Adrenal gland (tissue), 12 donors: ENCODE data around the gene CRYBB1. TPM values are rescaled to one million over a fixed set of nuclear protein-coding genes. Genes with fewer than 3 reads are reported as not detected.

Experiments
- DNase-seq, 7 donors: peaks; one replicate each; pipeline ENCODE4 v3.0.0-alpha.2; 2019 to 2020
- H3K27ac ChIP-seq, 5 donors: fragments of 200-600 bp; sonication (generic) in 4 of 5; 1 replicate in 3 of 5; 2 replicates in 2 of 5; pipeline versions ENCODE4 v1.5.1 to v1.8.0; 2016 to 2020; ENCODE audit warnings: mild to moderate bottlenecking in 1 of 5
- H3K27me3 ChIP-seq: fragments of 200-600 bp; 2 replicates; pipeline ENCODE4 v1.8.0; 2021
- H3K36me3 ChIP-seq, 2 donors: fragments of 200-600 bp; replicated peaks in 1 of 2; 1 replicate in 1 of 2; 2 replicates in 1 of 2; pipeline versions ENCODE4 v1.5.1 to v1.8.0; 2018 to 2022
- H3K4me1 ChIP-seq, 2 donors: fragments of 200-600 bp; replicated peaks in 1 of 2; 1 replicate in 1 of 2; 2 replicates in 1 of 2; pipeline versions ENCODE4 v1.5.1 to v1.8.0; 2018 to 2021
- H3K4me3 ChIP-seq, 4 donors: fragments of 200-600 bp; sonication (generic) in 3 of 4; one replicate each; pipeline ENCODE4 v1.5.1; 2016 to 2018
- H3K9me3 ChIP-seq, 3 donors: fragments of 200-600 bp; sonication (generic) in 1 of 3; replicated peaks in 1 of 3; 1 replicate in 2 of 3; 2 replicates in 1 of 3; pipeline versions ENCODE4 v1.5.1 to v1.8.0; 2016 to 2021
- POLR2A ChIP-seq, 2 donors: fragments of 450-650 bp; IDR thresholded peaks; one replicate each; pipeline ENCODE4 v1.6.1; 2017; ENCODE audit warnings: antibody characterized with exemption in 2 of 2, mild to moderate bottlenecking in 2 of 2, moderate library complexity in 1 of 2
- WGBS, 4 donors: extraction: QIAGEN DNeasy Blood & Tissue Kit in 2 of 4; methylation state at CpG; one replicate each; pipeline versions ENCODE4 v1.1.5 to v1.1.7; 2013 to 2017; 5-methylcytosine and 5-hydroxymethylcytosine counted together
- intact Hi-C, 2 donors: fragments of 100-400 bp; cut with DNase I; formaldehyde crosslinking; loops; one replicate each; pipeline versions ENCODE4 v1.14.1 to v1.15.0; 2022 to 2023
- polyA plus RNA-seq, 3 donors: library from polyadenylated mRNA; stranded (reverse); fragments of 200-250 nt in 2 of 3; fragments of 350-450 nt in 1 of 3; fragmentation: Illumina TruSeq in 1 of 3; extraction: RNeasy Lipid Tissue Mini Kit (QIAGEN cat#74804) in 1 of 3; gene quantifications; one replicate each; pipeline ENCODE4 v1.2.3, GENCODE V29; 2013 to 2014
- total RNA-seq, 9 donors: library from RNA; depleted of rRNA in 4 of 9; stranded (reverse); fragments of >200 nt in 4 of 9; fragments of 120-200 nt in 1 of 9; fragmentation: NEBNext Ultra II Directional in 1 of 9; extraction: Animal tissue kit (Norgen Biotek cat#: 25700) in 1 of 9; gene quantifications; one replicate each; pipeline versions ENCODE4 v1.1.0 to v1.2.4, GENCODE V29; 2013 to 2023
- TF ChIP-seq, protein P1 (sequence below), 6 experiments: fragments of 450-650 bp in 4 of 6; fragments of 200-600 bp in 2 of 6; sonication (generic) in 1 of 6; IDR thresholded peaks; 1 replicate in 5 of 6; 2 replicates in 1 of 6; pipeline versions ENCODE4 v1.5.1 to v1.8.0; 2016 to 2021; ENCODE audit warnings: antibody characterized with exemption in 6 of 6, mild to moderate bottlenecking in 2 of 6, moderate library complexity in 1 of 6
- donor health status: healthy with polysubstance abuse.
- donor health status: Bipolar disorder and iron deficiency.
- donor health status: DM: yes; HTN: yes; CAD: no.
- donor health status: DM: no; HTN: no; CAD: no.
- donor health status: DM: no; HTN: no; CAD: no.
- donor health status: DM: yes; HTN: yes; CAD: no.

CRYBB1 gene
- total and polyA plus RNA-seq, 12 donors, result 0.39 to 2.6 (median 1.6) TPM

DNA sequence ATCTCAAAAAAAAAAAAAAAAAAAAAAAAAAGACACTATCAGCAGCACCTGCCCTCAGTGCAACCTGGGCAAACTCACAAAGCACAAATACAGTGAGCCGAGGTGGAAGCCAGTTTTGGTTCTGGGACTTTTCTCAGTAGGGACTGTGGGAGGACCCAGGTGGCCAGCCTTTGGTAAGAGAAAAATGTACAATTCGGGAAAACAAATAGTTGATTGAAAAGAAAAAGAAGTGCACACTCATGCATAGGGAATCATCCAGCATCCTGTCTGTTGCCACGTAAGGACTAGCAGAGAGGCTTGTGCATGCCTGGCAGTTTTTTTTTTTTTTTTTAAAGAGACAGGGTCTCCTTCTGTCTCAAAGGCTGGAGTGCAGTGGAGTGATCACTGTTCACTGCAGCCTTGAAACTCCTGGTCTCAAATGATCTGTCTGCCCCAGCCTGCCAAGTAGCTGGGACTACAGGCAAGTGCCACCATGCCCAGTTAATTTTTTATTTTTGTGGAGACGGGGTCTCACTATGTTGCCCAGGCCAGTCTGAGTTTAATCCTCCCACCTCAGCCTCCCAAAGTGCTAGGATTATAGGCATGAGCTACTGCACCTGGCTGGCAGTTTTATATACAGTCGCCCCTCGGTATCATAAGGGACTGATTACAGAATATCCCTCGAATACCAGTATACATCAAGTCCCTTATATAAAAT, 64.6 kb downstream of the CRYBB1 start:
- Histone ChIP-seq H3K27me3 (no peaks in the 10 kb centered on the region), H3K4me1 (peaks cover 37 to 44% of the 10 kb centered on the region in 2 donors), H3K4me3 (no peak overlapping the region), H3K9me3 (no peaks in the 10 kb centered on the region), H3K36me3 (no peaks in the 10 kb centered on the region), H3K27ac (no peak overlapping the region)
- 52 to 58% (median 56%) methylated on average over 7 of the region's 7 CpGs for WGBS, 4 donors
- TF ChIP-seq, protein P1, sequence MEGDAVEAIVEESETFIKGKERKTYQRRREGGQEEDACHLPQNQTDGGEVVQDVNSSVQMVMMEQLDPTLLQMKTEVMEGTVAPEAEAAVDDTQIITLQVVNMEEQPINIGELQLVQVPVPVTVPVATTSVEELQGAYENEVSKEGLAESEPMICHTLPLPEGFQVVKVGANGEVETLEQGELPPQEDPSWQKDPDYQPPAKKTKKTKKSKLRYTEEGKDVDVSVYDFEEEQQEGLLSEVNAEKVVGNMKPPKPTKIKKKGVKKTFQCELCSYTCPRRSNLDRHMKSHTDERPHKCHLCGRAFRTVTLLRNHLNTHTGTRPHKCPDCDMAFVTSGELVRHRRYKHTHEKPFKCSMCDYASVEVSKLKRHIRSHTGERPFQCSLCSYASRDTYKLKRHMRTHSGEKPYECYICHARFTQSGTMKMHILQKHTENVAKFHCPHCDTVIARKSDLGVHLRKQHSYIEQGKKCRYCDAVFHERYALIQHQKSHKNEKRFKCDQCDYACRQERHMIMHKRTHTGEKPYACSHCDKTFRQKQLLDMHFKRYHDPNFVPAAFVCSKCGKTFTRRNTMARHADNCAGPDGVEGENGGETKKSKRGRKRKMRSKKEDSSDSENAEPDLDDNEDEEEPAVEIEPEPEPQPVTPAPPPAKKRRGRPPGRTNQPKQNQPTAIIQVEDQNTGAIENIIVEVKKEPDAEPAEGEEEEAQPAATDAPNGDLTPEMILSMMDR (IDR thresholded peaks at IDR 0.05), result no peak
- no peak for TF ChIP-seq POLR2A (IDR thresholded peaks at IDR 0.05)
- peak in 2 of 7 donors; percentile 33 to 44 for DNase-seq
- intact Hi-C loops, result no loop called here

DNA sequence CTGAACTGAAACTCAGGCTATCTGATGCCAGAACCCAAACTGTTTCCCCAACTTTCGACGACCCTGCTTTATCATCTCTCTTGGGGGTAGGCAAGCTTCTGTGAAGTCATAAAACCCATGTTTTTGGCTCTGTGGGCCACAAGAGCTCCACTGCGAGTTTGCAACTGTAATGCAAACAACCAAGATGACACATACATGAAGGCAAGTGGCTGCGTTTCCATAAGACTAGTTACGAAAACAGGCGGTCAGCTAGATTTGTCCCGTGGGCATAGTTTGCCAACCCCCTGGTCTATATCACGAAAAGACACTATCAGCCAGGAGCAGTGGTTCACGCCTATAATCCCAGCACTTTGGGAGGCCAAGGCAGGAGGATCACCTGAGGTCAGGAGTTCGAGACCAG, 65.4 kb downstream of the CRYBB1 start:
- no peaks in the 10 kb centered on the region for H3K27me3 ChIP-seq
- DNase-seq, result no peak
- peaks cover 34 to 40% of the 10 kb centered on the region in 2 donors for H3K4me1 ChIP-seq
- H3K27ac ChIP-seq, result no peak overlapping the region
- intact Hi-C loops, result no loop called here
- no peak for TF ChIP-seq POLR2A (IDR thresholded peaks at IDR 0.05)
- TF ChIP-seq, protein P1 (IDR thresholded peaks at IDR 0.05), result no peak
- no peaks in the 10 kb centered on the region for H3K36me3 ChIP-seq
- 66 to 92% (median 84%) methylated on average over 9 to 10 of the region's 10 CpGs for WGBS, 4 donors
- H3K9me3 ChIP-seq, result no peaks in the 10 kb centered on the region
- no peak overlapping the region for H3K4me3 ChIP-seq

GRCh38 chr22:26551568-26551967, 66.3 kb downstream of the CRYBB1 start:
- Histone ChIP-seq H3K36me3 (no peaks in the 10 kb centered on the region), H3K27me3 (no peaks in the 10 kb centered on the region), H3K27ac (peak overlapping the region in 2 of 5 donors; percentile 56 to 59), H3K9me3 (no peaks in the 10 kb centered on the region), H3K4me1 (peaks cover 25 to 31% of the 10 kb centered on the region in 2 donors), H3K4me3 (no peak overlapping the region)
- no peak for DNase-seq
- intact Hi-C loops, result no loop called here
- WGBS, 4 donors, result 94 to 98% (median 96%) methylated on average over 2 of the region's 2 CpGs
- TF ChIP-seq, protein P1 (IDR thresholded peaks at IDR 0.05), result no peak
- no peak for TF ChIP-seq POLR2A (IDR thresholded peaks at IDR 0.05)

DNA sequence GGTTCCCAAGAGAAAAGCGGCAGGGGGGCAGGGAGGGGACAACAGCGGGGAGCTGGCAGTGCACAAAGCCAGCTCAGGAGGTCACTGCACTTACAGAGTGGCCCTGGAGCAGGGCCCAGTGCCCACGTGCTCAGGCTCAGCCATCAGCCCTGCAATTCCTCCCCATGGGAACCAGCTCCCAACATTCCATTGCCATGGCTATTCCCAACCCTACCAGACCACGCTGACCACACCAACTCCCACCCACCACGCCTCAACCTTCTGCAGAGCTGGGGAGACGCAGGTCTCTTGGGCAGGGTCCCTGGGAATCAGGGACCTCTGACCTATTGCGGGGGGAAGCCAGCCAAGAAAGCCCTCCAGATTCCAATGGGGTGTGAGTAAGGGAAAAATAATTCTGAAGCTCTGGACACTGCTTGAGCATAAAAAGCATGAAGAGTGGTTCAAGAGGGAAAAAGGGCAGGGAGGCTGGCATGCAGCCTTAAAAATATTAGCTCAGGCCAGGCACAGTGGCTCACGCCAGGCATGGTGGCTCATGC, 67.3 kb downstream of the CRYBB1 start:
- Histone ChIP-seq H3K27ac (peak overlapping the region in 3 of 5 donors; percentile 44 to 59 (median 57)), H3K9me3 (no peaks in the 10 kb centered on the region), H3K4me1 (peaks cover 22 to 30% of the 10 kb centered on the region in 2 donors), H3K4me3 (no peak overlapping the region), H3K27me3 (no peaks in the 10 kb centered on the region), H3K36me3 (no peaks in the 10 kb centered on the region)
- TF ChIP-seq, protein P1 (IDR thresholded peaks at IDR 0.05), result no peak
- no peak for TF ChIP-seq POLR2A (IDR thresholded peaks at IDR 0.05)
- WGBS, 4 donors, result 36 to 46% (median 42%) methylated on average over 6 to 8 of the region's 8 CpGs
- intact Hi-C loops, result no loop called here
- peak; percentile 71 to 89 (median 84) for DNase-seq
